CD4-positive, alpha-beta T cell treated with Interleukin-15 for 4 hours (primary cell): Measurements from ENCODE around the gene TRAPPC6A.

ENCODE experiments used
- DNase-seq: peaks from one replicate; pipeline ENCODE4 v3.0.0-alpha.2; 2020; ENCODE audit warnings: low spot score

The TRAPPC6A gene

DNA sequence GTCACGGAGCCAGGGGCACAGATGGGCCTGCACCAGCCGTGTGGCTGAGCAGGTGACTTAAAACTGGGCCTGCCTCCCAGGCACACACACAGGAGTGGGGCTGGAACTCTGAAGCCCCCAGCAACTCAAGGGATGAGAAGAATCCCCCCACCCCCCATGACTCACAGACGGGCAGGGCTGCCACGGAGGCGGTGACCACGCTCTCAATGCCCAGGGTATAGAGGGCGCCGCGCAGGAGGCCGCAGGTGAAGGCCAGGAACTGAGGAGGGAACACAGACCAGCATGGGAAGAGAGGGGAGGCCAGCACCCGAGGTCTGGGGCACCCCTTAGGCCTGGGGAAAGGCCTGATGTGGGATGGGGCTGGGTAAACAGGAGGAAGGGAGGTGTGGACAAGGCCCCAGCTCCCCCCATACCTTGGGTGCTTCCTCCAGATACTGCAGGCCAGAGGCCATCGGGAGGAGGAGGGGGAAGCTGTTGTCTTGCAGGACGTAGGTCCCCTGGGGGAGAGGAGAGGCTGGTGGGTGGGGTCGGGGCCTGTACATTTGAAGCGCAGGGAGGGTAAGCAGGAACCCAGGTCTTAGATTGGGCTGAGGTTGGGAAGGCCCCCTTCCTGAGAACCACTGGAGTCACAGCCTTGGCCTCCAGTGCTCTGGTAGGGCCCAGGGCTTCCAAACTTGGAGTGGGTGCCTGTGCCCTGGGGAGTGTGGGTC lies 14.1 kb downstream of the TRAPPC6A start:
- no peak for DNase-seq

DNA sequence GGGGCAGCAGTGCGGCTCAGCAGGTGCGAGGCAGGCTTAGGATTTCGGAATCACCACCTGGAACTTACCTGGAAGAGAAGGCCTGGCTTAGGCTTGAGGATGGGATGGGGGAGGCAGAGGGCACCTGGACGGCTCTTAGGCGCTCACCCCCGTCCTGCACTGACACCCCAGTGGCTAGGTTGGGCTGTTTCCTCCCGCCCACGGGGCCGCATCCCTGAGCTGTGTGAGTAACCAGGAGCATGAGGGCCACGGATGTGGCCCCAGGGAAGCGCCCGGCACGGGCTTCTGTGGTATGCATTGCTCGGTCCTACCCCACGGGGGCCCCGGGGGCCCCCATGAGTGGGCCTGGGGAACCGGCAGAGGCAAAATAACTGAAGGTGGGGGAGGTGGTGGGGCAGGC lies 14.9 kb downstream of the TRAPPC6A start:
- no peak for DNase-seq

DNA sequence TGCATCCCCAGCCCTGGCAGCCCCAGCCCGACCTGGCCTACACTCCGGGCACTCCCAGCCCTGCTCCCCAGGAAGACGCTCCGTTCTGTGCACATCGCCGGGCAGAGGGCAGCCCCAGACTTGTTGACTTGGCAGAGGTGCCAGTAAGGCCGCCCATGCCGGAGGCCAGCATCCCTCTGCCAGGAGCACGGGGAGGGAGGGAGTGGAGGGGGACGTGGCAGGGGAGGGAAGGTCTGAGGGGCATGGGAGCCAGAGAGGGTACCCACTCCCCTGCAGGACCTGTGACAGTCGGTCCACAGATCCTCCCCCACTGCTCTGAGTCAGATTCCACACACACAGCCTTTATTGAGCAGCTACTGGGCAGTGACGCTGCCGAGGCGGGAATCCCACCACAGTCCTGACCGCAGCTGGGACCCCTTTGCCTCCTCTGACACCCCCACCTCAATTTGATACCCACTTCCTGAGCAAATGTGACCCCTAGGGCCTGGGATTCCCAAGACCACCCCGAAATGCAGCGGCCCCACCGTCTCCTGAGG lies 15.4 kb downstream of the TRAPPC6A start:
- DNase-seq, result no peak

DNA sequence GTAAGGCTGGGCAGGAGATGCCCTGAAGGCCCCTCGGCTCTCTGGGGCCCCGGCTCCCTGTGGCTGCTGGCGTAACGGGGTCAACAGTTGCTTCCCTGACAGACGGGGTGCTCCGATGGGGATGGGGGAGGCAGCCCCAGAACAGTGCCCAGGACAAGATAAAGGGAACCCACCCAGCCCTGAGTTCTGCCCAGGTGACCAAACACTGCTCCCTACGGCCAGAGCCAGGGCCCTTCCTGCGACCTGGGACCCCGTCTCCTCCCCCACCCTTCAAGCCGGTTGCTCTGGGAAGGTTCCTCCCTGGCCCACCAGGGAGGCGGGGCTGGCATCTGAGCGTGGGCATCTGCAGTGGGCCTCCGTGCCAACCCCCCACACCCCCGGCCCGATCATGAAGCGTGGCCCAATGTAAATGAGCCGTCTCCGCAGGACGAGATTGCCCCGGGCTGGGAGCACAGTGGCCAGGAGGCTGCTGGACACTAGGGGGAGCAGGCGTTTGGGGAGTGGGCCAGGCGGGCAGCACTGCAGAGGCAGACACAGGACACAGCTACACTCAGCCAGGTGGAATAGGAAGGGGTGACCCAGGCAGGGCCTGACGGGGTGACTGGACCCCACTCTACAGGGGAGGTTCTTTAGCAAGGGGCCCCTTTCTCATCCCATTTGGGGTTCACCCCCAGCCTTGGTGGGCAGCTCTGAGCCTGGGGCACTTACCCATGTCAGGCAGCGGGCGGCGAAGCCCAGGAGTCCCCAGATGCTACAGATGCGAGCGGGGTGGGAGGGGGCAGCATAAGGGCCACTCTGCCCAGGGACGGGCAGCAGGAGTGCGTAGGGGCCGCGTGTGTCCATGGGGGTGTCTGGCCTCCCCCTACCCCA lies 16.1 kb downstream of the TRAPPC6A start:
- DNase-seq, result no peak

DNA sequence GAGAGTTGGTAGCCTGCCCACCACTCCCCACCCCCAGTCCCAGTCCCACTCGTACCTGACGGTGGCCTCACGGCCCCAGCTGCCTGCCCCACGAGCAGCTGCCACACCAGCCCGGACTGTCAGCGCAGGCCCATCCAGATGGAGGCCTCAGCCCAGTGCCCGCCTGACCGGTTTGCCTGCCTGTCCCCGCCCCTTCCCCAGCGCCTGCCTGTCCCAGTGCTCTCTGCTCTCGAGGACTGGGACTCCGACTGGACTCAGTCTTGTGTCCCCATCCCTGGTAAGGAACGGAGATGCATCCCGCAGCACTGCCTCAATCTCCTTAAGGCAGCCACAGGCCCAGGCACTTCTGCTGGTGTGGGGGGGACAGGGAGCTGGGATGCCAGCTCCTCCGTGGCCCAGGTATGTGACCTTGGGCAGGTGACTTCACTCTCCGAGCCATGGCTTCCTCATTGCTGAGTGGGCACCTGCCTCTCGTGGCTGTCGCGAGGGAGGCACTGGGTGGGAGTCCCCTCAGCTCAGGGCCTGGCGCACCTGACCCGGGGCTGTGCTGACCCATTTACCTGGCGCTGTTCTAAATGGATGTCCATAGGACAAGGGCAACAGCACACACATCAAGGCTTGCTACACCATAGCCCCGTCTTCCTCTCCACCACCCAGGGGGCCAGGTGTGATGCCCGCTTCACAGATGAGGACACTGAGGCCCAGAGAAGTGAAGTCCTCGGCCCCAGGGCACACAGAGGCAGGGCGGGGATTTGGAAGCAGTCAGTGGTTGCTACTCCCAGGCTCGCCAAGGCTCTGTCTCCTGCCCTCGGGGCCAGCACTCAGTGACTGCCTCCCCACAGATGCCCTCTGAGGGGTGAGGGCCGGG lies 16.9 kb downstream of the TRAPPC6A start, which contains the start of gene NKPD1:
NKPD1 (minus strand) TSS at position 113 of the 868 bp plus-strand sequence. CDS start 832 bp downstream, outside the sequence.
- no peak for DNase-seq

DNA sequence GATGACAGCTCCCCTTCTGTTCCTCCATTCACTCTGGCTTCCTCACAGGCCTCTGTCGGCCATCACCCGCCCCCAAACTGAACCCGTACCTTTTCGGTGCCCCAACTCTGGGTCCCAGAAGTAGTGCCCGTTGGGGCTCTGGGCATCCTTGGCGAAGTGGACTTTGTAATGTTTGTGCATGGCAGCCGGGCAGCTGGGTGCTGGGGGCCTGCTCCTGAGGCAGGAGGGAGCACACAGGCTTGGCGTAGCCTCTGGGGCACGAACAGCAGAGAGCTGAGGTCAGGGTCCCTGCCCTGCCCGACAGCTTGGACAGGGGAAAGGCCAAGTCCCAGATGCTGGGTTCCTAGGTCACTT lies 18.1 kb downstream of the TRAPPC6A start:
- no peak for DNase-seq

DNA sequence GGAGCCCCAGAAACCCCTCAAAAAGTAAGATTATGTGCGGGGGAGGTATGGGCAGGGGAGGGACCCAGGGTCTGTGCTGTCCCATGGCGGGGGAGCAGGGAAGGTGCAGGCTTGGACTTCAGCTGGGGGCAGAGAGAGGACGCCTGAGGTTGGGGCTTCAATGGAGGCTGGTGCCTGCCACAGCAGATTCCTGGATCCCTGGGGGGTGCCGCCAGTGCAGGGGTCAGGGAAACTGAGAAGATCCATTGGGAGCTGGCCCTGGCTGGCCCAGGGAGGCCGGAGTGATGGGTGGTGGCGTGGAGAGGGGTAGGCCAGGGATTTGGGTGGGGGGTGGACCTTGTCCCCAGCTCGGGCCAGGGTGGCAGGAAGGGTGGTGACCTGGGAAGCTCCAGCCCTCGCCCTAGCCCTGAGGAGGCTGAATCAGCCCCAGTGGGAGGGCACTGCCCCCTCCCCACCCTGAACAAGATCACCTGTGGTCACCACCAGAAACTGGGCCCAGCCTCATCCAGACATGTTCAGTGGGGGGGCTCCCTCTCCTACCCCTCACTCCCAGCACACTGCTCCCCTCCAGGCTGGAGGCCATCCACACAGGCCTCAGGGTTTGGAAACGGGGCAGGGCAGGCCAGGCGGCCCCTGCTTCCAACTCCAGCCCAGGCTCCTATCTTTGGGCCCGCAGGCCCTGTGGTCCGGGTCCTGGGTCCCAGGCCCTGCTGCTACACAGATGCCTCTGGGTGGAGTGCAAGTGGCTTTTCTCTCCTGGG lies 18.6 kb downstream of the TRAPPC6A start:
- no peak for DNase-seq

DNA sequence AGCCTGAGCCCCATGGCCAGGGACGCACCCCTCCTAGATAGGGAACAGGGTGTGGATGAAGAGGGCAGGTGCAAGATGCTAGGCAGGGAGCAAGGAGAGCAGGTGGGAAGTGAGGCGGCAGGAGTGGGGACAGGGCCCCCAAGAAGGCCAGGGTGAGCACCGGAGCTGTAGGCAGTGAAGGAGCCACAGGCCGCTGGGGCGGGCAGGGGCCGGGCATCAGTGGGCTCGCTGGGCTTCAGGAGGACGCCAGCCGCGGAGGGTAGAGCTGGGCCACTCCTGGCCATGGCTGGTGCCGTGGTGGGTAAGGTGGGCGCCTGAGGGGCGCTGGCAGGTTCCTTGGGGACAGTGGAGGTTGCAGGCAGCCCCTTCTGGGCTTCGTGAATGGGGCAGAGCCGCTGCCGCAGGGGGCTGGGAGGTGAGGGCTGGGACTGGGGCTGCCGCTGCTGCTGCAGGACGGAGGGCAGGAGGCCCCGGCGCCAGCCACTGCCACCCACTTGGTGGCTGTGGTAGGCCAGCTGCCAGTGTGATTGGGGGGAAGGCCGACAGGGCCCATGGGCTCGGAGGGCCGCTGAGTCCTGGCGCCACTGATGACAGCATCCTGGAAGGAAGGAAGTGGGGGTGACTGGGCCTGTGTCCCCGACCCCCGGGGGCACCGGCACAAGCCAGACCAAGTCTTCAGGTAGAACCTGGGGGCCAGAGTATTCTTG lies 19.4 kb downstream of the TRAPPC6A start:
- DNase-seq, result no peak

DNA sequence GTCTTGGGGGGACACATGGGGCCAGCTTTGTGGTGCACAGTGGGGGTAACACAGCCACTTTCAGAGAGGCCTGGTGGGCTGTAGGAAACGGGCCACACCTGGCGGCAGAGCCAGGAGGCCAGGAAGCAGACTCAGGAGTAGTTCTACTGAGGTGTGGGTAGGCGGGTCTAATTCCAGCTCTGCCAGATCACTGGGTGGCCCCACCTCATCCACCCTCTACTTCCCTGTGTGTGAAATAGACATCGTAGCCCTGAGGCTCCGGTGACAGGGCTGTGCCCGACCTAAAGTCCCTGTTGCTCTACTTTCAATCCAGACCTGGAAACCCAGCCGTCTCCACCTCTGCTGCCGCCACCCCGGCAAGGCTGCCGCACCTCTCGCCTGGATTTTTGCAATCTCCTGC lies 21.3 kb downstream of the TRAPPC6A start:
- DNase-seq, result no peak

DNA sequence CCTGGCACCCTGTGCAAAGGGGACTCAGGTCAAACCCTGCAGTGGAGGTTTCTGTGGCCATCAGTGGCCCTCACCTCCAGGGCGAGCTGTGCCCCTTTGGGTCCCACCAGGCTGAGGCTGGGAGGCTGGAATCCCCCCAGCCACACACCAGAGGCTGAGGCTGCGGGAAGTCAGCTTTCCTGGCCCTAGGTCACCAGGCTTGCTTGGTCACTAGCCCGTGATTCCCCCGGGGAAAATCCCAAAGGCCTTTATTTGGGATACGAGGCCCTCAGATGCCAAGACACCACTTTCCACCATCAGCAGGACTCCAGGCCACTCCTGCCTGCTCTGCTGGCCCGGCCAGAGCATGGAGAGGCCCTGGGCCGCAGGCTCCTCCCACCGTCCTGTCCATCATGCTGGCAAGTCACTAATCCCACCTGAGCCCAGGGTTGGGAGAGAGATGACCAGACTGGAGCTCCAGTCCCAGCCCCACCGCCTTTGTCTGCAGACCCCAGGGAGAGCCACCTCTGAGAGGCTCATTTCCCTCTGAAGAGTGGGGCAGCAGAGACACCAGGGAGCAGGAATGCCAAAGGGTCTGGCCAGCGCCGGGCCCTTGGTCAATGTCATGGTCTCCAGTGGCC lies 21.9 kb downstream of the TRAPPC6A start:
- DNase-seq, result no peak

DNA sequence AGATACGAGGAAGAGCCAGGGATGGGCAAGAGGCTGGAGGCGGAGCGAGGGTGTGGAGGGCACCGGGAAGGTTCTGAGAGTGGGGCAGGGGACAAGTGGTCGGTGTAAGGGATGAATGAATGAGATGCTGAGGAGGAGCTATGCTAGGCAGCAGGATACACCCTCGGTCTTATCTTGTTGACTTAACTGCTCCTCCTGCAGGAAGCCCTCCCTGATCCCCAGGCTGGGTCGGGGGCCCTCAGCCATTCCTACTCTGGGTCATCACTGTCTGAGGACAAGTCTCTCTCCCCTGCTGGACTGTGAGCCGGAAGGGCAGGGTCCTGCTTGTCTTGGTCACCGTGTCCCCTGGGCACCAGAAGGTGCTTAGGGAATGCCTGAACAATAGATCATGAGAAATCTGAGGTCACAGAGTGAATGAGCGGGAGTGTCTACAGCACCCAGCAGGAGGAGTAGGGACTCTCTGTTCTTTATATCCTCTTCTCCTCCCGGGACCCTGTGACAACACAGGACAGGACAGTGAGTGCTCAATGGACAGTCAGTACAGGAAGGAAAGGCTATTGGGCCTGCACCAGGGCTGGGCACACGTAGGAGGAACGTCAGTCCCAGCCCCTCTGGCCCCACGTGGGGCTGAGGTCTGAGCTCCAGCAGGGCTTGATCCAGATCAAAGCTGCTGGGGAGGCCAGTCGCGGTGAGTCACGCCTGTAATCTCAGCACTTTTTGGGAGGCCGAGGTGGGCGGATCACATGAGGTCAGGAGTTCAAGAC lies 23.8 kb downstream of the TRAPPC6A start:
- no peak for DNase-seq

DNA sequence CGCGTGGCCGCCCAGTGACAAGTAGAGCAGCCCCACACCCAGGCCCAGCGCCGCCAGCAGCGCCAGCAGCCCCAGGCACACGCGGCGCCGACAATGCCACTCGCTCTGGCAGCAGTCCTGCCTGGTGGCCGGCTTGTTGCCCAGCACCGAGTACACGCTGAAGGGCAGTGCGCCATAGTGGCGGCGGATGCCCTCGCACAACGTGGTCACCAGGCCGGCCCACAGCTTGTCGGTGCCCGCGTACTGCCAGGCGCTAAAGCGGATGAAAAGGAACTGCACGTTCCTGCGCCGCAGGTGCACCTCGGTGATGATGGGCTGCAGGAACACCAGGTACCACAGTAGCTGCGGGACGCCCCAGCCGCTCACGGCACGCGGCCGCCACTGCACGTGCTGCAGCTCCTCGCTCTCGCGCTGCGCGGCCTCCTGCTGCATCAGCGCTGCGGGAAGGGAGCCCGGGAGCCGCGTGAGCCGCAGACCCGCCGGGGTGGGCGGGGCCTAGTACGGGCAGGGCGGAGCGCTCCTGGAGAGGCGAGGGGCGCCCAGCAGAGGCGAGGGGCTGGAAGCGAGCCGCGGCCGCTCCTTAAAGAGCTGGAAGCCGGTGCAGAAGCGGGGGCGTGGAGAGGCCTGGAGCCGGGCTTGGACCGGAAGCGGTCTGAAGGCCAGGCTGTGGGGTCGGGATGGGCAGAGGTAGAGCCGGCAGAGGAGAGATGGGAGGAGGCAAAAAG lies 24.5 kb downstream of the TRAPPC6A start:
- peak; percentile 13 for DNase-seq

DNA sequence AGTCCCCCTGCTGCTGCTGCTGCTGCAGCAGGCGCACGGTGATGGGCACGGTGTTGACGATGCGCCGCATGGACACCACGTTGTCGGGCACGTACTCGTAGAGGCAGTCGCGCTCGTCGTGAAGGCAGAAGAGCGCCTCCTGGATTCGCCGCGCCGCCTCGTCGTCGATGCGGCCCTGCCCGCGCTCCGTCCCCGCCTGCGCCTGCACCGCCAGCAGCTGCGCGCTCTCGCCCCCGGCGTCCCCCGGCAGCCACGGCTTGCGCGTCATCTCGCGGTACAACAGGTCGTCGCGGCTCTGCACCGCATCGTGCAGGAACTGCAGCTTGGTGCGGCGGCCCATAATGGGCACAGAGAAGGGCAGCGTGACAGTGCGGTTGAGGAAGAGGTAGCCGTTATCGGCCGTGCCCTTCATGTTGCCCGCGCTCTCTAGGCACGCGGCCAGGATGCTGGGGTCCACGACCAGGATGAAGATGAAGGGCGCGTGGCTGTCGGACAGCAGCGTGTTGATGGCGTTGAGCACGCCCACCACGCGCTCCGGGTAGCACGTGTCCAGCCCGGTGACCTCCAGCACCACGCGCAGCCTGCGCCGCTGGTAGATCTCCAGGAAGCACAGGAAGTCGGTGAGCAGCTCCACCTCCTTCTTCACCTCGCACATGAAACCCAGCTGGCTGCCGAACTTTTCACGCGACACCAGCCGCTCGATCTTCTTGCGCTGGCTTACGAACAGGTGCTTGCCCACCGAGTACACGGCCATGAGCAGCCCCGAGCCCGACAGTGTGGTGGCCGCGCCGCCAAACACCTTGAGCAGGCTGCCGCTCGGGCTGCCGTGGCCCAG lies 25.3 kb downstream of the TRAPPC6A start:
- peak; percentile 40 for DNase-seq

DNA sequence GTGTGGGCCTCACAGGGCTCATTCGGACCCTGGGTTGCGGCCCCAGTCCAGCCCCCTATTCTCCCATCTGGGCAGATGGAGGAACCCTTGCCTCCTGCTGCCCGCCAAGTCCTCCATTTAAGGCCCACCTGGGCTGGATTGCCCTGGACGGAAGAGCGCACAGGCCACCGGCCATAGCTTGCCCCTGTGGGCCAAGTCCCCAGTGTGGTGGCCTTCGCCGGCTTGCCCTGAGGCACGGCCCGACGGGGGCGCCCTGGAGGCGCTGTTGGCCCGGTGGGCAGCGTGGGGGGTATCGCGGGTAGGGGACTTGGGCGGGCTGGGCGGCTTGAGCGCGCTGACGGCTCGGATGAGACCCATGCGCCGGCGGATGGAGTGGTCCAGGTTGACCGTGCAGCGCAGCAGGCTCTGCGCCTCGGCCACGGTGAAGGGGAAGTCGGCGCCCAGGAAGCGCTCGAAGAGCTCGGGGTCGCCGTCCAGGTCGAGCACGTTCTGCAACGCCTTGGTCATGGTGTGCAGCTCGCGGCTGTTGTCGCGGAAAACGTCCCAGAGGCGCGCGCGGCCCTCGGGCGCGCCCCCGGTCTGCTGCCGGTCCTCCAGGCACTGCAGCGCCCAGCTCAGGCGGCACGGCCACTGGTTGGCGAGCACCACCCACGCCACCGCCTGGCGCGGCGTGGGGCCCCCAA lies 26.1 kb downstream of the TRAPPC6A start:
- DNase-seq, result no peak

DNA sequence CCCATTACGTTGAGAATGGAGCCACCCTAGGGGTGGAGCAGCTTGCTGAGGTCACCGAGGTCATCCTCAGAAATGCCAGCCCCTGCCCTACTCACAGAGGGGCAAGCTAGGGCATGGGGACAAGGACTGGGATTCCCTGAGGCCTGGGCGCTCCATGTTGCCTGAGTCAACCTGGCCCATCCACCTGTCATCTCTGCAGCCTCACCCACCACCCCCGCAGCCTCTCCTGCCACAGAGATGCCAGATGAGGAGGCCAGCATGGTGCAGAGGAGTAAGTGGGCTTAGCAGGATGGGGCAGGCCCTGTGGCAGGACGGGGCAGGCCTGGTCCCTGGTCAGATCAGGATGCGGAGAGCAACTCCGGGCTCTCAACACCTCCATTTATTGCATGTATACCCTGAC lies 26.7 kb downstream of the TRAPPC6A start:
- DNase-seq, result no peak

DNA sequence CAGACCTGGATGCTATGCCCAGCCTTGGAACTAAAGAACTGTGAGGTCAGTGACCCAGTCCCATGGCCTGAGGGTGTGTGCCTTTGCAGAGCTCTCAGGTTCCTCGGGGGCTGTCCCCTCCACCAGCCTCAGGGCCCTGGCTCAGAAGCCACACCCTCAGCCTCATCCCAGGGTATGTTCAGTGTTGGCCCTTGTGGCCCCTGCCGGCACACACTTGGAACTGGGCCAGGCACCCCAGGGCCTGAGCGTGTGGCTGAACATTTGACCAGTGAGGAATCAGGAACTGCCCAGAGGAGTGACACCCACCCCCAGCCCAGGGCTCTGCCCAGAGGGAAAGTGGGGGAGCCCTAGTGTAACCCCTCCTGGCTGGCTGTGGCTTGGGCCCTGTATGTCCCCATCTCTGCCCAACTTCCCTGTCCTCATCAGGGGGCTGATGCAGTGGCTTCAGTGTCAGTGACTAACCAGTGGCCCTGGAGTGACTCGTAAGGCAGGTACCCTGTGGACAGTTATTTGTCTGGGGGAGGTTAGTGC lies 27.2 kb downstream of the TRAPPC6A start:
- DNase-seq, result no peak

DNA sequence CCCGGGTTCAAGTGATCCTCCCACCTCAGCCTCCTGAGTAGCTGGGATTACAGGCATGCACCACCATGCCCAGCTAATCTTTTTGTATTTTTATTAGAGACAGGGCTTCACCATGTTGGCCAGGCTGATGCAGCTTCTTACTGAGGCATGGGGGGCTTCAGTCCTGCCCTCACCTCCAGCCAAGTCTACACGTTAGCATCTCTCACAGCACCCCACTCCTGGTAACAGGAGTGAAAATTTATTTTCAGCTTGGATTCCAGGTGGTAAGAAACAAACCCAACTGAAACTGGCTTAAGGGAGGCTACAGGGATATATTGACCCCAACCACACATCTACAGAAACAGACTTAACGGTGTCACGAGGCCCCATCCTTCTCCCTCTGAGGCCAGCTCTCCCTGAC lies 27.9 kb downstream of the TRAPPC6A start:
- no peak for DNase-seq
